ENCODE measurements around the gene KRT5. TPM values are rescaled to one million over a fixed set of nuclear protein-coding genes. Genes with fewer than 3 reads are reported as not detected.

Gene KRT5
- total RNA-seq, 6 experiments from 2014 or later: 0.66 TPM; not detected in 5

GRCh38 chr12:52546126-52546525 is 25.9 kb upstream of the KRT5 start:
- 60% methylated on average over 5 of the region's 15 CpGs for WGBS (ENCODE audit: insufficient coverage, low coverage, low lambda C conversion rate, missing lambda C conversion rate)
- Histone ChIP-seq H3K9me3 (no peaks in the 10 kb centered on the region), H3K27ac (no peak overlapping the region), H3K4me1 (no peaks in the 10 kb centered on the region), H3K27me3 (no peaks in the 10 kb centered on the region), H3K36me3 (no peaks in the 10 kb centered on the region), H3K4me3 (no peak overlapping the region)
- DNase-seq: no peak
- intact Hi-C loops (cut with DNase I): no loop called here
- TF ChIP-seq, protein P1, sequence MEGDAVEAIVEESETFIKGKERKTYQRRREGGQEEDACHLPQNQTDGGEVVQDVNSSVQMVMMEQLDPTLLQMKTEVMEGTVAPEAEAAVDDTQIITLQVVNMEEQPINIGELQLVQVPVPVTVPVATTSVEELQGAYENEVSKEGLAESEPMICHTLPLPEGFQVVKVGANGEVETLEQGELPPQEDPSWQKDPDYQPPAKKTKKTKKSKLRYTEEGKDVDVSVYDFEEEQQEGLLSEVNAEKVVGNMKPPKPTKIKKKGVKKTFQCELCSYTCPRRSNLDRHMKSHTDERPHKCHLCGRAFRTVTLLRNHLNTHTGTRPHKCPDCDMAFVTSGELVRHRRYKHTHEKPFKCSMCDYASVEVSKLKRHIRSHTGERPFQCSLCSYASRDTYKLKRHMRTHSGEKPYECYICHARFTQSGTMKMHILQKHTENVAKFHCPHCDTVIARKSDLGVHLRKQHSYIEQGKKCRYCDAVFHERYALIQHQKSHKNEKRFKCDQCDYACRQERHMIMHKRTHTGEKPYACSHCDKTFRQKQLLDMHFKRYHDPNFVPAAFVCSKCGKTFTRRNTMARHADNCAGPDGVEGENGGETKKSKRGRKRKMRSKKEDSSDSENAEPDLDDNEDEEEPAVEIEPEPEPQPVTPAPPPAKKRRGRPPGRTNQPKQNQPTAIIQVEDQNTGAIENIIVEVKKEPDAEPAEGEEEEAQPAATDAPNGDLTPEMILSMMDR (IDR thresholded peaks at IDR 0.05): no peak
- TF ChIP-seq POLR2A (IDR thresholded peaks at IDR 0.05): no peak
- no peak for ATAC-seq

- intact Hi-C loops (cut with DNase I): no loop called here
- no peaks in the 10 kb centered on the region for H3K36me3 ChIP-seq
- no peak for DNase-seq
- ATAC-seq: no peak
- no peak overlapping the region for H3K4me3 ChIP-seq
- H3K27ac ChIP-seq: no peak overlapping the region
- TF ChIP-seq, protein P1 (IDR thresholded peaks at IDR 0.05): no peak
- H3K9me3 ChIP-seq: no peaks in the 10 kb centered on the region
- 96% methylated on average over 4 of the region's 17 CpGs for WGBS (ENCODE audit: insufficient coverage, low coverage, low lambda C conversion rate, missing lambda C conversion rate)
- H3K27me3 ChIP-seq: no peaks in the 10 kb centered on the region
- H3K4me1 ChIP-seq: no peaks in the 10 kb centered on the region
Measured at GRCh38 chr12:52543985-52544883, 24.0 kb upstream of the KRT5 start.

DNA sequence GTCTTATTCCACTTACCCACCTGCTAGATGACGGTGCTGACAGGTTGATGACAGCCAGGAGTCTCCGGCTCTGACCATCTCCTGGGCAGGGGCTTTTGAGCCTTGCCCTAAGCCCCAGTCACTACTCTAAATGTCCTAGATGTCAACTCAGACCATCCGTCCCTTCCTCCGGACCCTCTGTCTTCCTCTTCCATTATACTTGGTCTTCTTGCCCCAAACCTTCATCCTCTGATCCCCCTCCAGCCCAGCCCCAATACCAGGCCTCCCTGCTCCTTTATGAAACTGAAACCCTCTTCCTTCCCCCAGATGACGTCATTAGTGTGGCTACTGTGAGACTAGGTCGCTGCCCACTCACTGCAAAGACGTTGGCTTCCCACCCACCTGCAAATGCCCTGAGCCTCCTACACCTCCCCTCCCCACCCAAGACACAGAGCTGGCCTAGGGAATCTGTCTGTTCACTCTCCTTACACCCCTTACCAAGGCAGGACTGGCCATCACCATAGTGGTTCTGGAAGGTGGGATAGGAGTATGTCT is 22.7 kb upstream of the KRT5 start:
- no peak for TF ChIP-seq POLR2A (IDR thresholded peaks at IDR 0.05)
- TF ChIP-seq, protein P1 (IDR thresholded peaks at IDR 0.05): no peak
- no peak overlapping the region for H3K4me3 ChIP-seq
- H3K36me3 ChIP-seq: no peaks in the 10 kb centered on the region
- H3K4me1 ChIP-seq: no peaks in the 10 kb centered on the region
- H3K9me3 ChIP-seq: no peaks in the 10 kb centered on the region
- intact Hi-C loops (cut with DNase I): no loop called here
- no peak overlapping the region for H3K27ac ChIP-seq
- no peak for DNase-seq
- no peaks in the 10 kb centered on the region for H3K27me3 ChIP-seq
- WGBS (ENCODE audit: insufficient coverage, low coverage, low lambda C conversion rate, missing lambda C conversion rate): 55% methylated on average over 6 of the region's 7 CpGs
- ATAC-seq: no peak

DNA sequence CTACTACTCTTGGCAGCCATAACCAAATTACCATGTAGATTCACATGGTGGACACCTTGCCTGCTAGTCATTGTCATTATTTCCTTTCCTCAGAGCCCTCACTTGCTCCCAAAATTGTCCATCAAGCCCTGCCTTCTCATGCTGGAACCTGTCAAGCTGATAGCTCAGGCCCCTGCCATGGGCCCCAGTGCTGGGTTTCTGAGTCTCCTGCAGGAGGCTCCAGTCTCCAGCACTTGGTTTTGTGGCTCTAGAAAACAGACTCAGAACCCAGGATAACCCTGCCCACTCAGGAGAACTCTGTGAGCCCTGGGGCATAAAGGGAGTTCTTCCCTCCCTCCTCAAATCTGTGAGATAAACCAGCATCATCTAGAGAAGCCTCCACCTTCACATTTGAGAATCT is 22.0 kb upstream of the KRT5 start:
- no peak overlapping the region for H3K27ac ChIP-seq
- no peaks in the 10 kb centered on the region for H3K27me3 ChIP-seq
- H3K4me3 ChIP-seq: no peak overlapping the region
- intact Hi-C loops (cut with DNase I): no loop called here
- no peaks in the 10 kb centered on the region for H3K36me3 ChIP-seq
- no peaks in the 10 kb centered on the region for H3K4me1 ChIP-seq
- ATAC-seq (no peak), DNase-seq (no peak)
- TF ChIP-seq, protein P1 (IDR thresholded peaks at IDR 0.05): no peak
- no peak for TF ChIP-seq POLR2A (IDR thresholded peaks at IDR 0.05)
- H3K9me3 ChIP-seq: no peaks in the 10 kb centered on the region

Data from right lobe of liver (tissue), 6 donors.